ENCODE measurements around the gene RAPH1.
"Not testable (repeated sequence)": the region's sequence is repeated elsewhere in the genome, so short reads cannot be mapped to it uniquely, and the experiment has no call there.

The RAPH1 gene

GRCh38 chr2:203432811-203433210 is 102.3 kb downstream of the RAPH1 start:
- no peak for DNase-seq (ENCODE audit: low read depth)

DNA sequence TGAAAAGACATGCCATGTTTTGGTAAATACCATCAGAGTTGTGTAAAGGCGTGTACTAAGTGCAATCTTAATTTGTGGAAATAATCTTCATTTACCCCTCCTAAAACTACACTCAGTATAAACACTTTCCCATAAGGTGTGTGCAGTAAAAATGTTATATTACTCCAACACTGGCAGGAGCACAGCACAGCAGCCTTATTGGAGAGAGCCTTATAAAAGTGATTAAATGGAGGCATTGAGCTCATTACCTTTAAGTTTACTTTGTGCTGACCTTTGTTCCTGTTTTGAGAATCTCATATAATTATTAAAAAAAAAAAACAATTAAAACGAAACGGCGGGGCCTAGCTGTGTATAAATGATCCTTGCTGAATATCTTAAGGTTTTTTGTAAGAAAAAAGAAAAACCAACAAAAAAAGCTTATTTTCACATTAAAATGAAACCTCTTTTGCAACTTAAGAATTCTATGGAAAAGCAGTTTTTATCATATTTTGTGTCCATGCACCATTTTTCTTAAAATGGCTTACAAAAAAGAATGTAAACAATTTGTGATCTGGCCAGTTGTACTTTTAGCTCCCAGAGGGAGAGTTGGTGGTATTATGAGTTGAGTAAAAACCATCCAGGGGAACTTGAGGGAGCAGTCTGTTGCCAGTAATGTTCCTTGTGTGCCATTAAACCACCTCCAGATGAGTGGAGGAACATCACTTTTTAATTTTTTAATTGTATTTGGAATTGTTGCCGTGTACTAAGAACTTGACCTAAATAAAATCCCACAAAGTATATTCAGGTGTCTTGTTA is 103.5 kb downstream of the RAPH1 start:
- no peak for DNase-seq (ENCODE audit: low read depth)

DNA sequence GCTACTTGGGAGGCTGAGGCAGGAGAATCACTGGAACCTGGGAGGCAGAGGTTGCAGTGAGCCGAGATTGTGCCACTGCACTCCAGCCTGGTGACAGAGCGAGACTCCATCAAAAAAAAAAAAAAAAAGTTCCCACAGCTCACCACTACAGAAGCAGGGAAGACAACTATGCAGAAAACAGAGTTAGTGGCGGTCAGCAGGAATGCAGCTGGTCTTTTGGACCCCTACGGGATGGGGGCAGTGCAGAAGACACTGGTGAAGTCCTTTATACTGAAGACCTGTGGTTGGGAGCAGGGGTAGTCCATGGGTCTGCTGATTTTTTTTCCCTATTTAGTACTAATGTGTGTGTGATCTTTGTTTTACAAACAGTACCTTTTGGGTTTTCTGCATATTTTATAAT is 105.5 kb downstream of the RAPH1 start:
- not testable (repeated sequence) for DNase-seq (ENCODE audit: low read depth)

DNA sequence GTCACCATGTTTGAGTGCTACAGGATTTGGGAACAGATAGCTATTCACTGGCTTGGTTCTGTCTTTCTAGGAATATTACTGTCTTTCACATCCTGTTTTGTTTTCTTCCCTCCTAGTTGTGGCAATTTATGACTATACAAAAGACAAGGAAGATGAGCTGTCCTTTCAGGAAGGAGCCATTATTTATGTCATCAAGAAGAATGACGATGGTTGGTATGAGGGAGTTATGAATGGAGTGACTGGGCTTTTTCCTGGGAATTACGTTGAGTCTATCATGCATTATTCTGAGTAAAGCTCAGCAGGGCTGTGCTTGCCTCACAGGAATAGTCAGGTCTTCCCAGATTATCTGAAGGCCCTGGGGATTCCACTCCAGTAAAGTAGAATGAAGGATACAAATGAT is 108.0 kb downstream of the RAPH1 start:
- peak; percentile 71 for DNase-seq (ENCODE audit: low read depth)

- no peak for DNase-seq (ENCODE audit: low read depth)
Measured at GRCh38 chr2:203418271-203418670, 116.8 kb downstream of the RAPH1 start.

- no peak for DNase-seq (ENCODE audit: low read depth)
Measured at GRCh38 chr2:203413796-203414195, 121.3 kb downstream of the RAPH1 start.

- no peak for DNase-seq (ENCODE audit: low read depth)
Measured at GRCh38 chr2:203412546-203413331, 122.4 kb downstream of the RAPH1 start.

DNA sequence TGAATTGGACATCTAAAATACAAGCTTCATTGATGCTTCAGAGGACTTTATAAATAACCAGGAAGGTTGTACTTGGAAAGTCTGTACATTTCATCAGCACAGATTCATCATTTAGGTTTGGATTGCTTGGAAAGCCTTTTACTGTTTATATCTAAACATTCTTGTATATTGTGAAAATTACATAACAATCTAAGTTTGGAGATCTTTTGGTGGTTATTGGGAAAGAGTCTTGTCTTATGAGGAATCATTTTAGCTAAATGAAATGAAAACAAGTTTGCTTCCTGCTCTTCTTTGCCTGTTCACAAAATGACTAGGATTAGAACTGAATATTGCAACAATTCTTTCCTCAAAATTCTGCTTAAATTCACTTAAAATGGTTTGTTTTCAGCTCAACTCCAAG is 127.6 kb downstream of the RAPH1 start:
- DNase-seq (ENCODE audit: low read depth), result no peak

DNA sequence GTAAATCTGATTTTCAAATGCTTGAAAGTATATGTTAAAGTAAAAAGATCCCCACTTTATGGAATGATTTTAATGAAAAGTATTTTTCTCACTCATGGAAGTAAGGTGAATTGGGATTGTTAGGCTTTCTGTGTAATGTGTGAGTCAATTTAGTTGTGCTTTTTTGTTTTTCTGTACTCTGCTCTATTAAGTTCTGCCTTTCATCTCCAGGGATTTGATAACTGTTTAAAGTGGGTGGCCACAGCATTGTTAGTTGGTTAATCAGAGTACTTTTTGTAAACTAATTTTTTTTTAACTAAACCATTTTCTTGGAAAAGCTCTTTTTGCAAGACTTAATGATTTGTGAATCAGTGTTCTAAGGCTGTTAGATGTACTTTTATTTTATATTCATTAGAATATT is 130.1 kb downstream of the RAPH1 start:
- DNase-seq (ENCODE audit: low read depth), result peak; percentile 61

GRCh38 chr2:203400805-203401585 is 134.1 kb downstream of the RAPH1 start:
- DNase-seq (ENCODE audit: low read depth), result no peak

DNA sequence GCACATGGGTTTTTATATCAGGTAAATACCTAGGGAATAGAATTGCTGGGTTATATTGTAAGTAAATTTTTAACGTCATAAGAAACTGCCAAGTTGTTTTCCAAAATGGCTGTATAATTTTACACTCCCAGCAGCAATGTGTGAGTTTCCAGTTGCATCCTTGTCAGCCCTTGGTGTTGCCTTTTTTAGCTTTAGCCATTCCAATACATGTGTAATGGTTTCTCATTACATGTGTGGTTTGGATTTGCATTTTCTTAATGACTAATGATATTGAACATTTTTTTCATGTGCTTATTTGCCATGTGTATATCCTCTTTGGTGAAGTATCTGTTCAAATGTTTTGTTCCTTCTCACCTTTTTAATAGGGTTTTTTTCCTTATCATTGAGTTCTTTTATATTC is 136.1 kb downstream of the RAPH1 start:
- DNase-seq (ENCODE audit: low read depth), result no peak

- no peak for DNase-seq (ENCODE audit: low read depth)
Measured at GRCh38 chr2:203396667-203397066, 138.4 kb downstream of the RAPH1 start.

DNA sequence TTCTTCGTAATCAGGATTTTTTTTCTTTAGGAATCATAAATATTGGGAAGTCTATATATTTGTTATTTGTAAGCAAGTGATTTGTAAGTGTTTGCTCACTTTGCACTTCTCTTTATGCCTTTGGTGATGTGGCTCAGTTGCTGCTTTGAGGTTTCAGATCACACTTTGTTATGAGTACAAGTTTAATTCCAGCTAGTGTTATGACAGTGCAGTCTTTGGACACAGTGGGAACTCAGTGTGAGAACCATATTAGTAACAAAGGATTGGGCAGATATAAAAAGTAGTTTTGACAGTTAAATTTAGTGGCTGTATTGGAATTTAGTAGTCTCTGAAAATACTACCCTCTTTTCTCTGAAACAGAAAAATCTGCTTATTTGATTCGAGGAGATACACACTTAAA is 139.2 kb downstream of the RAPH1 start:
- no peak for DNase-seq (ENCODE audit: low read depth)

- DNase-seq (ENCODE audit: low read depth), result no peak
Measured at GRCh38 chr2:203394519-203395227, 140.4 kb downstream of the RAPH1 start.

- not testable (repeated sequence) for DNase-seq (ENCODE audit: low read depth)
Measured at GRCh38 chr2:203388153-203388552, 146.9 kb downstream of the RAPH1 start.

GRCh38 chr2:203383038-203383437 is 152.1 kb downstream of the RAPH1 start:
- DNase-seq (ENCODE audit: low read depth), result no peak

GRCh38 chr2:203379156-203379555 is 155.9 kb downstream of the RAPH1 start:
- no peak for DNase-seq (ENCODE audit: low read depth)

DNA sequence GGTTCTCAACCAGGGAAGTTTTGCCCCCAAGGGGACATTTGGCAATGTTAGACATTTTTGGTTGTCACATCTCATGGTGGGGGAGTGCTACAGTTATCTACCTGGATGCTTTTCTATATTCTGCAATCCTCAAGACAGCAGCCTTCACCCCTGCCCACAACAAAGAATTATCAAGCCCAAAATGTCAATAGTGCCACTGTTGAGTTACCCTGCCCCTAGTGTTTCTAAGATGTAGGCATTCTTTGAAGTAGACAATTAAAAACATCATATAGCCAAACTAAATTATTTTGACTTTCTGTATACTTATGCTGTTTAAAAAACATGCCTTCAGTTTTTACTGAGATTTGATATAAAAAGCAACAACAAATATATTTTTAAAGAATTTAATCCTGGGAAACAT is 158.9 kb downstream of the RAPH1 start:
- no peak for DNase-seq (ENCODE audit: low read depth)

DNA sequence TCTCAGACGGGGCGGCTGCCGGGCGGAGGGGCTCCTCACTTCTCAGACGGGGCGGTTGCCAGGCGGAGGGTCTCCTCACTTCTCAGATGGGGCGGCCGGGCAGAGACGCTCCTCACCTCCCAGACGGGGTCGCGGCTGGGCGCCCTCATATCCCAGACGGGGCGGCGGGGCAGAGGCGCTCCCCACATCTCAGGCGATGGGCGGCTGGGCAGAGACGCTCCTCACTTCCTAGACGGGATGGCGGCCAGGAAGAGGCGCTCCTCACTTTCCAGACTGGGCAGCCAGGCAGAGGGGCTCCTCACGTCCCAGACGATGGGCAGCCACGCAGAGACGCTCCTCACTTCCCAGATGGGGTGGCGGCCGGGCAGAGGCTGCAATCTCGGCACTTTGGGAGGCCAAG is 162.4 kb downstream of the RAPH1 start:
- DNase-seq (ENCODE audit: low read depth), result not testable (repeated sequence)

DNA sequence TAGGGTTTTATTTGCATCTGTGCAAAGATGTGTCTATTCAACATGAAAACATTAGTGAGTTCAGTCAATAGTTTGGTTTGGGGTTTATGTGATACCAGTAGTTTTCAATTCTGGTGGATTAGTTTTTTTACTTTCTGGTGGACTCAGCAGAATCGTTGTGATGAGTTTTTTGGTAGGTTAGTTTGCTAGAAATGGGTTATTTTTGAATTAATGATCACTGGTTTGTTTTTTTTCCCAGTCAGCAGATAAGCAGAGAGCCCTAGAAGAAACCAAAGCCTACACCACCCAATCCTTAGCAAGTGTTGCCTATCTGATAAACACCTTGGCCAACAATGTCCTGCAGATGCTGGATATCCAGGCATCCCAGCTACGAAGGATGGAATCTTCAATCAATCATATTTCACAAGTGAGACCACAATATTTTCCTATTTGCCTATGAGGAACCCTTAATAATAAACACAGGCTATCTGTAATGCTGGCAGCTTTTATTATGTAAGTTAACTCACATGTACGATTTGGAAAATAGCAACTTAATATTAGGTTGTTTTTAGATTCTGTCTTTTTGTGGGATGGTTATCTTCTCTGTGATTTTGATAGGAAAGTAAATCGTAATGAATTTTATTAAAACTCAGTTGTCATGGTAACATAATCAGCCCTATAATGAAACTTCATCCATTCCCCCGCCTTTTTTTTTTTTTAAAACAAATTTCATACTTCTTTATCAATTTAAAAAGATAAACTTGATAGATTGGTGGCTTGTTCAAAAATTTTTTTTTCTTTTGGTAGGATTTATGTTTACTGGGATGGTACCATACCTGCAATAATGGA is 168.2 kb downstream of the RAPH1 start:
- no peak for DNase-seq (ENCODE audit: low read depth)

DNA sequence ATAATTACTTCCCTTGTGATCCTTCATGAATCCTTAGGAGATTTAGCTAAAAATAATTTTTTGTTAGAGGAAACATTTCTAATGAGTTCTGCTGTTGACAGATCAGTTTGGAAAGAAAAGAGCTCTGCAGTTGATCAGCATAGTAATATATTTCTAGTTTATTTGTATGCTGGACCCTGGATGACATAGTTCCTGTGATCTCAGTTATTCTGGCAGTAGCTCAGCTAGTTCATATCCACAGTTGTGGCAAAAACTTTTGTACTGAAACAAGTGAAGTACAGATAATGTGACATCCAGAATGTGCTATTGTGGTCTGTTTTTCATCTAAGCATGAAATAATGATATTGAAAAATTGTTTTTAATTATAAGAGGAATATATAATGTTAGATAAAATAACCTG is 173.2 kb downstream of the RAPH1 start:
- DNase-seq (ENCODE audit: low read depth), result no peak
